ENCODE data around the gene LAMA2.

DNA sequence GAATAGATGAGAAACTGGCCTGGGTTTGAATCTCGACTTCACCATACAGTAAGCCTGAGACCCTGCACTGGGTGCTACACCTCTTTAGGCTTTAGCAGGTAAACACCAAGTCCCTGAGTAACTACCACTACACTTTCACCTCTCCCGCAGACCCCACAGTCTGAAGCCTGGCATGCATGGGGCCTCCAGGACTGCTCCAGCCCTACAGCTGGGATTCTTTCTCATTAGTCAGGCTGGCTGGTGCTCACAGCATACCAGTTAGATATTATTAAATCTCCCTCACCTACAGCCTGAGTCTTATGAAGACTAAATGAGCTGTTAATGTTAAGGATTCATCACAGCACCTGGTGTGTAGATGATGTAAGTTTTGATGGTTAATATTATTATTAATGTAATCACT lies 438.4 kb downstream of the LAMA2 start:
- TF ChIP-seq POLR2A (IDR thresholded peaks at IDR 0.05; ENCODE audit: insufficient read depth in 1 of 2, low read depth in 2 of 2, low read length in 2 of 2): no peak
- TF ChIP-seq, protein P1, sequence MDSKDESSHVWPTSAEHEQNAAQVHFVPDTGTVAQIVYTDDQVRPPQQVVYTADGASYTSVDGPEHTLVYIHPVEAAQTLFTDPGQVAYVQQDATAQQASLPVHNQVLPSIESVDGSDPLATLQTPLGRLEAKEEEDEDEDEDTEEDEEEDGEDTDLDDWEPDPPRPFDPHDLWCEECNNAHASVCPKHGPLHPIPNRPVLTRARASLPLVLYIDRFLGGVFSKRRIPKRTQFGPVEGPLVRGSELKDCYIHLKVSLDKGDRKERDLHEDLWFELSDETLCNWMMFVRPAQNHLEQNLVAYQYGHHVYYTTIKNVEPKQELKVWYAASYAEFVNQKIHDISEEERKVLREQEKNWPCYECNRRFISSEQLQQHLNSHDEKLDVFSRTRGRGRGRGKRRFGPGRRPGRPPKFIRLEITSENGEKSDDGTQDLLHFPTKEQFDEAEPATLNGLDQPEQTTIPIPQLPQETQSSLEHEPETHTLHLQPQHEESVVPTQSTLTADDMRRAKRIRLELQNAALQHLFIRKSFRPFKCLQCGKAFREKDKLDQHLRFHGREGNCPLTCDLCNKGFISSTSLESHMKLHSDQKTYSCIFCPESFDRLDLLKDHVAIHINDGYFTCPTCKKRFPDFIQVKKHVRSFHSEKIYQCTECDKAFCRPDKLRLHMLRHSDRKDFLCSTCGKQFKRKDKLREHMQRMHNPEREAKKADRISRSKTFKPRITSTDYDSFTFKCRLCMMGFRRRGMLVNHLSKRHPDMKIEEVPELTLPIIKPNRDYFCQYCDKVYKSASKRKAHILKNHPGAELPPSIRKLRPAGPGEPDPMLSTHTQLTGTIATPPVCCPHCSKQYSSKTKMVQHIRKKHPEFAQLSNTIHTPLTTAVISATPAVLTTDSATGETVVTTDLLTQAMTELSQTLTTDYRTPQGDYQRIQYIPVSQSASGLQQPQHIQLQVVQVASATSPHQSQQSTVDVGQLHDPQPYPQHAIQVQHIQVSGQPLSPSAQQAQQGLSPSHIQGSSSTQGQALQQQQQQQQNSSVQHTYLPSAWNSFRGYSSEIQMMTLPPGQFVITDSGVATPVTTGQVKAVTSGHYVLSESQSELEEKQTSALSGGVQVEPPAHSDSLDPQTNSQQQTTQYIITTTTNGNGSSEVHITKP (CRISPR knock-in tag; IDR thresholded peaks at IDR 0.05; ENCODE audit: low read depth): no peak
- no peak for TF ChIP-seq EZH2 (conservative IDR thresholded peaks at IDR 0.05; ENCODE audit: low read depth, low read length)
- no peak for TF ChIP-seq KDM1A (CRISPR knock-in tag; IDR thresholded peaks at IDR 0.05)
- TF ChIP-seq MXI1 (IDR thresholded peaks at IDR 0.05; ENCODE audit: borderline replicate concordance, low read depth, low read length): no peak
- TF ChIP-seq, protein P2, sequence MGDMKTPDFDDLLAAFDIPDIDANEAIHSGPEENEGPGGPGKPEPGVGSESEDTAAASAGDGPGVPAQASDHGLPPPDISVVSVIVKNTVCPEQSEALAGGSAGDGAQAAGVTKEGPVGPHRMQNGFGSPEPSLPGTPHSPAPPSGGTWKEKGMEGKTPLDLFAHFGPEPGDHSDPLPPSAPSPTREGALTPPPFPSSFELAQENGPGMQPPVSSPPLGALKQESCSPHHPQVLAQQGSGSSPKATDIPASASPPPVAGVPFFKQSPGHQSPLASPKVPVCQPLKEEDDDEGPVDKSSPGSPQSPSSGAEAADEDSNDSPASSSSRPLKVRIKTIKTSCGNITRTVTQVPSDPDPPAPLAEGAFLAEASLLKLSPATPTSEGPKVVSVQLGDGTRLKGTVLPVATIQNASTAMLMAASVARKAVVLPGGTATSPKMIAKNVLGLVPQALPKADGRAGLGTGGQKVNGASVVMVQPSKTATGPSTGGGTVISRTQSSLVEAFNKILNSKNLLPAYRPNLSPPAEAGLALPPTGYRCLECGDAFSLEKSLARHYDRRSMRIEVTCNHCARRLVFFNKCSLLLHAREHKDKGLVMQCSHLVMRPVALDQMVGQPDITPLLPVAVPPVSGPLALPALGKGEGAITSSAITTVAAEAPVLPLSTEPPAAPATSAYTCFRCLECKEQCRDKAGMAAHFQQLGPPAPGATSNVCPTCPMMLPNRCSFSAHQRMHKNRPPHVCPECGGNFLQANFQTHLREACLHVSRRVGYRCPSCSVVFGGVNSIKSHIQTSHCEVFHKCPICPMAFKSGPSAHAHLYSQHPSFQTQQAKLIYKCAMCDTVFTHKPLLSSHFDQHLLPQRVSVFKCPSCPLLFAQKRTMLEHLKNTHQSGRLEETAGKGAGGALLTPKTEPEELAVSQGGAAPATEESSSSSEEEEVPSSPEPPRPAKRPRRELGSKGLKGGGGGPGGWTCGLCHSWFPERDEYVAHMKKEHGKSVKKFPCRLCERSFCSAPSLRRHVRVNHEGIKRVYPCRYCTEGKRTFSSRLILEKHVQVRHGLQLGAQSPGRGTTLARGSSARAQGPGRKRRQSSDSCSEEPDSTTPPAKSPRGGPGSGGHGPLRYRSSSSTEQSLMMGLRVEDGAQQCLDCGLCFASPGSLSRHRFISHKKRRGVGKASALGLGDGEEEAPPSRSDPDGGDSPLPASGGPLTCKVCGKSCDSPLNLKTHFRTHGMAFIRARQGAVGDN (CRISPR knock-in tag; IDR thresholded peaks at IDR 0.05): no peak
- TF ChIP-seq, protein P3, sequence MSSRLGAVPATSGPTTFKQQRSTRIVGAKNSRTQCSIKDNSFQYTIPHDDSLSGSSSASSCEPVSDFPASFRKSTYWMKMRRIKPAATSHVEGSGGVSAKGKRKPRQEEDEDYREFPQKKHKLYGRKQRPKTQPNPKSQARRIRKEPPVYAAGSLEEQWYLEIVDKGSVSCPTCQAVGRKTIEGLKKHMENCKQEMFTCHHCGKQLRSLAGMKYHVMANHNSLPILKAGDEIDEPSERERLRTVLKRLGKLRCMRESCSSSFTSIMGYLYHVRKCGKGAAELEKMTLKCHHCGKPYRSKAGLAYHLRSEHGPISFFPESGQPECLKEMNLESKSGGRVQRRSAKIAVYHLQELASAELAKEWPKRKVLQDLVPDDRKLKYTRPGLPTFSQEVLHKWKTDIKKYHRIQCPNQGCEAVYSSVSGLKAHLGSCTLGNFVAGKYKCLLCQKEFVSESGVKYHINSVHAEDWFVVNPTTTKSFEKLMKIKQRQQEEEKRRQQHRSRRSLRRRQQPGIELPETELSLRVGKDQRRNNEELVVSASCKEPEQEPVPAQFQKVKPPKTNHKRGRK (CRISPR knock-in tag; IDR thresholded peaks at IDR 0.05): no peak
- TF ChIP-seq KDM6A (CRISPR knock-in tag; IDR thresholded peaks at IDR 0.05; ENCODE audit: low read depth): no peak
- no peak for TF ChIP-seq POLR2AphosphoS5 (IDR thresholded peaks at IDR 0.05; ENCODE audit: low read depth, low read length)

Measured in HepG2 (cell line).